ENCODE results near the gene THAP2. TPM values are rescaled to one million over a fixed set of nuclear protein-coding genes. Genes with fewer than 3 reads are reported as not detected.

Gene THAP2
- total RNA-seq, 3 donors from 2014 or later (not counting 1 experiment from before 2014, with no cell fraction given) = 17.2 to 34.2 (median 31.1) TPM

DNA sequence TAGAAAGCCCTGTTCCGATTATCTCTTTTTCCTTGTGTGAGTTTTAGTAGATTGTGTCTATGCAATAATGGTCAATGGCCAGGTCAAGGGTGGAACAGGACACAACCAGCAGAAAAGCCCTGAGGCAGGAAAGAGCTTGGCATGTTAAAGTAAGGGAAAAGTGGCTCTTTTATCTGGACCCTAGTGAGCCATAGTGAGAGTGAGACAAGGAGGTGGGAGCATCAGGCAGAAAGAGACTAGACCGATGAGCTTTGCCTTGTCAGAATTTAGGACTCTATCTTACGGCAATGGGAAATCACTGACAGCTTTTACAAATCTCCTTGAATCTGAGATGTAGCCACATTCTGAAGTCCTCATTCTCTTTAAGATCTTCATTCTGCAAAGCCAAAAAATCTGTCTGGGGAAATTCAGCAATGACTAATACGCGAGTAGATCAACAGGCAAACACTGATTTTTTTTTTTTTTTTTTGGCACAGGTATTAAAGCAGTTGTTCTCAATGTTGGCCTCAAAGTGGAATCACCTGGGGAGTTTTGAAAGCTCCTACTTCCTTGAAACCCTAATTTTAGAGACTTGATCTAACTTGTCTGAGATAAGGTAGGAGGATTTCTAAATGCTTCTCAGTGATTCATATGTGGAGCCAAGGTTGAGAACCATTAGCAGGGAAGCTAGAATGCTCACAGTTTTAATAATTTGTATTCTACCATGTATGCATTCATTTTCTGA lies 55.7 kb downstream of the THAP2 start:
- Histone ChIP-seq H3K4me1 (ENCODE audit: control insufficient read depth, insufficient read depth, low read length) (no peaks in the 10 kb centered on the region), H3K9me3 (ENCODE audit: control insufficient read depth, insufficient read depth, low read length) (peaks cover 2% of the 10 kb centered on the region), H3K36me3 (ENCODE audit: control insufficient read depth, insufficient read depth, low read length) (no peaks in the 10 kb centered on the region), H3K27me3 (ENCODE audit: control insufficient read depth, insufficient read depth, low read length) (no peaks in the 10 kb centered on the region), H3K4me3 (ENCODE audit: low read length) (no peak overlapping the region), H3K27ac (ENCODE audit: low read length) (no peak overlapping the region)
- Mint-ChIP-seq H3K4me3 (no peak overlapping the region), H3K9me3 (peaks cover 2 to 5% of the 10 kb centered on the region in 2 donors), H3K27ac (no peak overlapping the region), H3K4me1 (no peaks in the 10 kb centered on the region), H3K36me3 (peaks cover 10% of the 10 kb centered on the region), H3K27me3 (ENCODE audit: low read depth in 2 of 2) (peaks cover 3 to 9% of the 10 kb centered on the region in 2 donors)
- intact Hi-C loops (cut with micrococcal nuclease) = no loop called here
- DNase-seq (no peak), ATAC-seq (no peak)
- 96% methylated on average over 5 of the region's 5 CpGs for WGBS (ENCODE audit: insufficient coverage)
- TF ChIP-seq, protein P1, sequence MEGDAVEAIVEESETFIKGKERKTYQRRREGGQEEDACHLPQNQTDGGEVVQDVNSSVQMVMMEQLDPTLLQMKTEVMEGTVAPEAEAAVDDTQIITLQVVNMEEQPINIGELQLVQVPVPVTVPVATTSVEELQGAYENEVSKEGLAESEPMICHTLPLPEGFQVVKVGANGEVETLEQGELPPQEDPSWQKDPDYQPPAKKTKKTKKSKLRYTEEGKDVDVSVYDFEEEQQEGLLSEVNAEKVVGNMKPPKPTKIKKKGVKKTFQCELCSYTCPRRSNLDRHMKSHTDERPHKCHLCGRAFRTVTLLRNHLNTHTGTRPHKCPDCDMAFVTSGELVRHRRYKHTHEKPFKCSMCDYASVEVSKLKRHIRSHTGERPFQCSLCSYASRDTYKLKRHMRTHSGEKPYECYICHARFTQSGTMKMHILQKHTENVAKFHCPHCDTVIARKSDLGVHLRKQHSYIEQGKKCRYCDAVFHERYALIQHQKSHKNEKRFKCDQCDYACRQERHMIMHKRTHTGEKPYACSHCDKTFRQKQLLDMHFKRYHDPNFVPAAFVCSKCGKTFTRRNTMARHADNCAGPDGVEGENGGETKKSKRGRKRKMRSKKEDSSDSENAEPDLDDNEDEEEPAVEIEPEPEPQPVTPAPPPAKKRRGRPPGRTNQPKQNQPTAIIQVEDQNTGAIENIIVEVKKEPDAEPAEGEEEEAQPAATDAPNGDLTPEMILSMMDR (IDR thresholded peaks at IDR 0.05) = no peak

DNA sequence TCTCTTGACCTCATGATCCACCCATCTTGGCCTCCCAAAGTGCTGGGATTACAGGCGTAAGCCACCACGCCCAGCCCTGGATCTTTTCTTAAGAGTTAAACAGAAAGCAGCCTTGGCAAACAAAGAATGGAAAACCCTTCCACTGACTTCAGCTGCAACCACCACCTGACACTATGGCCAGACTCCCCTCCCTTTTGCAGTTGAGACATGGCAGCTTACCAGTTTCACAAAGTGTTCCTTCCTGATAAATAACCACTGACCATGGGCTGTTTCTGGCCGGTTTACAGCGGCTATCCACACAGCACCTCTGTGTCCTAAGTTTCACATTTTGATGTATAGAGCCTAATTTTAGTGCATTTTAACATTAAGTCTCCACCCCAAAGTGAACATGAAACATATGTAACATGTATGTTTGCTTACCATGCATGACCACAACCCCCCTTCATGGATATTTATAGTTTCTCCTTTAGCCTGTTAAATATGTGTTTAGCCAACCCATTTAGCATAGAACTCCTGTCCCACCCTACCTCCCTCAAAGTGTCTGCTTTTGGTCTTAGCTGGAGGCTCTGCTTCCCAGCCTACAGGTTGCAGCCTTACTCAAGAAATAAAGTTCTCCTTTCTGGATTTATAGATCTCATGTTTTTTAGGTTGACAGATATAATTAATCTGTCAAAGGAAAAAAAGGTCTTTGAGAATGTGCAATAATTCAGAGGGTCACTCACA lies 57.8 kb downstream of the THAP2 start:
- TF ChIP-seq, protein P1 (IDR thresholded peaks at IDR 0.05) = no peak
- no peak overlapping the region for H3K4me3 Mint-ChIP-seq
- no peaks in the 10 kb centered on the region for H3K4me1 Mint-ChIP-seq
- Histone ChIP-seq H3K9me3 (ENCODE audit: control insufficient read depth, insufficient read depth, low read length) (no peaks in the 10 kb centered on the region), H3K27me3 (ENCODE audit: control insufficient read depth, insufficient read depth, low read length) (no peaks in the 10 kb centered on the region), H3K4me3 (ENCODE audit: low read length) (no peak overlapping the region), H3K27ac (ENCODE audit: low read length) (no peak overlapping the region), H3K4me1 (ENCODE audit: control insufficient read depth, insufficient read depth, low read length) (no peaks in the 10 kb centered on the region), H3K36me3 (ENCODE audit: control insufficient read depth, insufficient read depth, low read length) (no peaks in the 10 kb centered on the region)
- WGBS (ENCODE audit: insufficient coverage) = 92% methylated on average over 4 of the region's 4 CpGs
- no peaks in the 10 kb centered on the region for H3K36me3 Mint-ChIP-seq
- no peak overlapping the region for H3K27ac Mint-ChIP-seq
- DNase-seq (no peak), ATAC-seq (no peak)
- H3K9me3 Mint-ChIP-seq = no peaks in the 10 kb centered on the region
- H3K27me3 Mint-ChIP-seq (ENCODE audit: low read depth in 2 of 2) = peaks cover 7 to 17% of the 10 kb centered on the region in 2 donors
- intact Hi-C loops (cut with micrococcal nuclease) = no loop called here

GRCh38 chr12:71725011-71725410 lies 60.9 kb downstream of the THAP2 start:
- ATAC-seq (no peak), DNase-seq (no peak)
- Histone ChIP-seq H3K4me1 (ENCODE audit: control insufficient read depth, insufficient read depth, low read length) (no peaks in the 10 kb centered on the region), H3K4me3 (ENCODE audit: low read length) (no peak overlapping the region), H3K27ac (ENCODE audit: low read length) (no peak overlapping the region), H3K27me3 (ENCODE audit: control insufficient read depth, insufficient read depth, low read length) (no peaks in the 10 kb centered on the region), H3K36me3 (ENCODE audit: control insufficient read depth, insufficient read depth, low read length) (no peaks in the 10 kb centered on the region), H3K9me3 (ENCODE audit: control insufficient read depth, insufficient read depth, low read length) (no peaks in the 10 kb centered on the region)
- Mint-ChIP-seq H3K27ac (no peak overlapping the region), H3K4me1 (no peaks in the 10 kb centered on the region), H3K36me3 (no peaks in the 10 kb centered on the region), H3K9me3 (no peaks in the 10 kb centered on the region), H3K4me3 (no peak overlapping the region), H3K27me3 (ENCODE audit: low read depth in 2 of 2) (peaks cover 7 to 8% of the 10 kb centered on the region in 2 donors)
- TF ChIP-seq, protein P1 (IDR thresholded peaks at IDR 0.05) = no peak
- WGBS (ENCODE audit: insufficient coverage) = 77% methylated on average over 3 of the region's 3 CpGs
- intact Hi-C loops (cut with micrococcal nuclease) = no loop called here

All from natural killer cell (primary cell).